GM18520 (cell line): ENCODE measurements around the gene BRD9.
"Not testable (repeated sequence)": the region's sequence is repeated elsewhere in the genome, so short reads cannot be mapped to it uniquely, and the experiment has no call there.

ENCODE experiments used
- ATAC-seq: cut with Tn5 transposase; IDR thresholded peaks from one replicate; pipeline ENCODE4 v1.9.1; 2021; ENCODE audit not compliant: unreplicated experiment

BRD9 gene

DNA sequence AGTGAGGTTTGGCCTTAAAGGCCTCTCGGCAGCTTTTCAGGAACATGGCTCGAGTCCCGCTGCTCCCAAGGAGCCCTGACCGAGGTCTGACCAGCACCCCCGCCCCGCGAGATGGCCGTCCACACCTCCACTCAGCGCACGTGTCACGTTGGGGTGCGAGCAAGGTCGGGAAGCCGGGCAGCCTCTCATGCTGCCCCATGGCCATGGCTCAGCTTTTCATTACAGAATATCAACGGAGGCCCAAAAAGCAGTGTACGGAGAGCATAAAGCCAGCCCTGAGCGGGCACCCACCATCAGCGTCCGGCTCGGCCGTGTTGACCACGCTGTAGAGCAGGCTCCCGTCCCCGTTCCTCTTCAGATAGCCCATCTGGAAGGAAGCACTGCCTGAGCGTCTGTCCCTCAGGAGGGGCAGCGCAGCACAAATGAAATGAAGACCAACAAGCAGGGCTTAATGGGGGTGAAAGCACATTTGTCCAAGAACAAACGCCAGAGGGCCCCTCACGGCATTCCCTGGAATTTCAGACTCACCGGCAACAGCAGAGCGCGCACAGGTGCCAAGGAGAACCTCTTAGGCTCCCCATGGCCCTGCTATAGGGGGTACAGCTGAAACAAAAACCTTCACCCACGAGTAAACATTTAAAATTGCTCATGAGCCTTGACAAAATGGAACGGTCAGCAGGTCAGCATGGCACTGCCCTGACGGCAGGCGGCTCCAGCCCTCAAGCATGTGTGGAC lies 11.6 kb downstream of the BRD9 start:
- no peak for ATAC-seq

DNA sequence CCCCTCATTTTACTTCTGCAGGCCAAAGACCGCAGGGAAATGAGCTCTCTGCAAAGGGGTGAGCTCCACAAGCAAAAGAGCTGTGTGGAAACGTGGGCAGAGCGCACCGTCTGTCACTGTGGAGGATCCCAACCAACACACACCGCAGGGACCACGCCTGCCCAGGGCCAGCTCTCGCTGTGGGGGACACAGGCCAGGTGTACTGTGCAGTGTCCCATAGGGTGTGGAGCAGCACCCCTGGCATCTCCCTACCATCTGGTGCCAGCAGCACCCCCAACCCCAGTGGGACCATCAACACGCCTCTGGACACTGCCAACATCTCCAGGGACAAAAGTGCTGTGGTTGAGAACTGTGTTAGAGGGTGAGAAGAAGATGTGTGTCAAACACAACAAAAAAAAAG lies 13.9 kb downstream of the BRD9 start:
- not testable (repeated sequence) for ATAC-seq

DNA sequence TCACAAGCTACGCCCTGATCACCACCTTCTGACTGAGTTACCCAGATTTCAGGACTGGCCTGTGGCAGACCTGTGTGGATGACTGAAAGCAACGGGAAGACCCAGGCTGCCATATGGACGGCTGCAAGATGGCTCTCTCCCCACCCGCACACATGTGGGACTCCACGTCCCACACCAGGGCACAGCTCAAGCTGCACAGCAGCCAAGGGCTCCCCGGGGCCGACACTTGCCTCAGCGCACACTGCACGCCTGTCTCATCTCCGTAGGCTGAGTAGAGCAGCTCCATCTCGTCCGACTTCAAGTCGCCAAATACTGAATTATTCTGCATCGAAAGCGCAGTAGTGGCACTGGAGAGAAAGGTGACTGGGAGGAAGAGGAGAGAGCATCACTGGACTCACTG lies 14.5 kb downstream of the BRD9 start:
- no peak for ATAC-seq

DNA sequence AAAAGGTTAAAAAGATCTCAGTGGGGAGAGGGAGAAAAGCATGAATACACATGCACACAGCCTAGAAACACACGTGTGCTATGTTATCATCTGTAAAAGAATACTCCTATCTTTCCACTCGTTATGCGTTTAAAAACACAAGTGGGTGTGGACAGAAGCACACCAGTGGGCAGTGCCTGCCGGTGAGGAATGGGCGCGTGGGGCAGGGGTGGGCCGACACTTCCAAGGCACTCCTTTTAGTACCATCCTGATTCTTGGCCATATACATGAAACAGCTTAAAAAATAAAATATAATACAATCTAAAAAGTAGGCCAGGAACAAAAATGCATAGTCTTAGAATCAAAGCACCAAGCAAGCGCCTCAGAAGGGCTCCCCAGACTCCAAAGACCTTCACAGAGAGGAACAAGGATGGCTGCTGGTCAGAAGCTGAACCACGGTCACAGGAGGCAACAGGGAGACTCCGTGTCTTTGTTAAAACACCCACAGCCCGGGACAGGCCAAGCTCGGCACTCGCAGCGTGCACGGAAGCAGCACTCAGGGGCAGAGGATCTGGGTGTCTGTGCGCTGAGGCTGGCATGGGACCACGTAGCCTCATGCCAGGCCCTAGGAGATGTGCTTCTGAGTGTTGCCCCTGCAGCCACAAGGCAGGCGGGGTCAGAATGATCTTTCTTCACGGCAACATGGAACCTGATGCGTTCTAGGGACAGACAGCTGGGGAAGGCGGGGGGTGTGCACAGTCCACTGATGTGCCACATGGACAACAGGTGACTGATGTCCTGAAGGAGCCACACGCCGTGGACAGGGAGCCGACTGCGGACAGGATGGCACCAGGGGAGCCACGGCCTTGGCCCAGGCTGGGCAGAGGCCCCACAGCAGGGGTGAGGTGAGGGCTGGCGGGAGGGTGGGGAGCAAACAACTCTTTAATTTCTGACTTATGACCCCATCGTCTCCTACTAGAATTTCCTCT lies 15.9 kb downstream of the BRD9 start:
- ATAC-seq, result no peak

DNA sequence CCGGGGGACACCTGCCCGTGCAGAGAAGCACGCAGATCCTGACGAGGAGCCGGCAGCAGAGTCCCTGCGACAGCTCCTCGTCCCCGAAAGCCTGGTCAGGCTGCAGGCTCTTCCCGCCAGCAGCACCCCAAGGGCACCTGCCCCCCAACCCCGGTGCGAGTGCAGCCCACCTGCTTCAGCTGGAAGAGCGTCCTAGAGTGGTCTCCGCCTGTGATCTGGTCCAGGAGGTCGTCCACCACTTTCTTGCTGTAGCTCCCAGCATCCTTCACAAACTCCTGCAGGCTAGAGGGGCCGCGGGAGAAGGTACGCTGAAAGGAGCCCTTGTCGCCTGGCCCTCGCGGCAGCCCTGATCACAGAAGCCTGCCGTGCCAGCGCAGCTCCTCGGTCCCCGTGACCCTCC lies 16.7 kb downstream of the BRD9 start:
- no peak for ATAC-seq

DNA sequence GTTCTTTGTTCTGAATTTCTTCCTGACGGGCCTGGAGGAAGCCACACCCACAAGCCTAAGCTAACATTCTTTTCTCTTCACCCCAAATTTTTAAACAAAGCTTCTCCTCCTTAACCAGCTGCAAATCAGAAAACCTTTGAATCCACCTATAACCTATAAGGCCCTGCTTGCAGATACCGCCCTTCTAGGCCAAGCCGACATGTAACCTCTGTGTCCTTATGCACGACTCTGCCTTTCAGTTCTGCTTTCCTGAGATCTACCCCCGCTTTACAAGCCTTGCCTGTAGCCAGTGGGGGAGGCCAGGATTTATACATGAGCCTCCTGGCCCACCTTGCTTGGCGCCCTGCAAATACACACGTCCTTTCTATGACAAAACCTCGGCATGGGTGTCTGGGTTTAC lies 19.3 kb downstream of the BRD9 start:
- no peak for ATAC-seq

DNA sequence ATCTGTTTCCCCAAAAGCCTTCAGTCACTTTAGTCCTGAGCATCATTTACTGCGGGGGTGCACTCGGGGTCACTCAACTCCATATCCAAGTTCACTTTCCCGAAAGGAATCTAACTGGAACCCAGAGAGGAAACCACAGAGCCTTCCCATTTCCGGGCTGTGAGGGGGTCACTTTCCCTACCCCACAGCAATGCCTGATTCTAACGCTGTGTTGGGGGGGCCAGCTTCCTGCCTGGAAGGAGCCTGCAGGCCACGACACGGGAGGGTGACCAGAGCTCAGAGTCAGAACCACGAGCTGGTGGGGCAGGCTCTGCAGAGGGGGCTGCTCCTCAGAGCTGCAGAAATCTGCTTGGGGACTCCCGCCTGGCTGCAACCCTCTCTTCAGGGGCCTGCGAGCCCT lies 20.3 kb downstream of the BRD9 start:
- no peak for ATAC-seq

DNA sequence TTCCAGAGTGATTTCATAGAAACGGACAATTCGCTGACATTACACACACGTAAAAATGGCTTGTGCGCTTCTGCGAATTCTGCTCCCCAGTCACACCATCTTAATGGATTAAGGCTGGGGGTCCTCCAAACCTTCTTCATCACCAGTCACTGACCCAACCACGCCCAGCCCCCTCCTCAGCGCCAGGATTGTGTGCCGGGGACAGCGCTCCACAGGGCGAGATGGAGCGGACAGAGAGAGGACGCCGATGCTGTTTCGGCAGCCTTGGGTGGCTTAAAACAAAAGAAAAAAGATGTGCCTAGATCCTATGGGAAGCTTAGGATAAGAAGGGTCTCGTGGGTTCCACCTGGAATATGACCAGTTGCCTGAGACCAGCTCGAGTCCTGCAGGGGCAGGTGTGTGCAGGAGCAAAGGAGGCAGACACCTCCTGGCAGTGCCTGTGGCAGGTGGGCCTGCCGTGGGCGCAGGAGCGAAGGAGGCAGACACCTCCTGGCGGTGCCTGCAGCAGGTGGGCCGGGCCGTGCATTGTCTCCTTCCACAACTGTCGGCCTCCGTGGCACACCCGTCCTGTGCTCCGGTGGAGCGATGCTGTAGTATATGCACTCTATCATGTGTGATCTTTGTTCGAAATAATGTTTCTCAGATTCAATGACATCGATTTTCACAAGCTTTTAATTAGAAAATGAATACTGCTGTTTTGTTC lies 20.9 kb downstream of the BRD9 start:
- ATAC-seq, result no peak

DNA sequence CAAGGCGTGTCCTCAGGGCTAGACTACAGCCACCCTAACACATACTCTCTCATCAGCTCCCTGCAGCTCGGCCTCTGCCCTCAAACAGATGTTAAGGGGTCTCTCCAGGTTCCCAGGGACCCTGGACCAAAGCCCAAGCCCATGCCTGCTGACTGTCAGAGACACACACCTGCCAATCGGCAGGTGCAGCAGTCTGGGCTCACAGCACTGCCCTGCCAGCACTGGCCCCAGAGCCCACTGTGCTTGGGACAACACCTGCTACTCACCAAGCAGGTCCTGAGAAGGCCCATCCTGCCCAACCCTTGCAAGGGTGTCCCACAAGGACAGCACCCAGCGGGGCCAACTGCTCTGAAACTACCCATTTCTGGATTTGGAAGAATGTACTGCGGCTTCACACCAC lies 21.6 kb downstream of the BRD9 start:
- no peak for ATAC-seq

DNA sequence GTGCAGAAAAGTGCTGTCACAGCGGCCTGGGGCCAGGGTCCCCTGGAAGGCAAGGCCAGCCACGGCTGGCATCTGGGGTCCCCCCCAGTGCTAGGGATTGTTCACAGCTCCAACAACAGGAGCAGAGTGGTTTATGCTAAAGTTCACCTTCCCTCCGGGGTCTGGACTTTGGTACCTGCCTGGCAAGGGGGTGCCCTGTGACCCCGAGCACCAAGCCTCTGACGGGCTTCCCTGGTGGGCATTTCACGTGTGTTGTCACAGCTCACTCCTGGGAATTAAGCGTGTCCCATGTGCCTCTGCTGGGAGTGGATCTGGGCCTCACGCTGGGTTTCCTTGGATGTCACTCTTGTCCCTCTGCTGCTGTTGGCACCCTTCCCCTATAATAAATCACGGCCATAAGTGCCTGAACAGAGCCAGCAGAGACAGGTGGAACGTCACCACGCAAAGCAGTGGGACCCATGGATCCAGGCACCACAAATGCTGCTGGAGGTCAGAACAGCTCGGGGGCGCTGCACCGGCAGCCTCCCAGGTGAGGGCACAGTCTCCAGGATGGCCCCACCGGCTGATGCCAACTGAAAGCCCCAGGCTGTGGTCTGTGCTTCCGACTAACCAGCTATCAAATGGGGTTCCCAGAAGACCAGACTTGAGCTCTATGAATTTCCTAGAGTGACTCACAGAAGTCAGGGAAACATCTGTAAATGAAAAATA lies 24.0 kb downstream of the BRD9 start:
- ATAC-seq, result no peak

DNA sequence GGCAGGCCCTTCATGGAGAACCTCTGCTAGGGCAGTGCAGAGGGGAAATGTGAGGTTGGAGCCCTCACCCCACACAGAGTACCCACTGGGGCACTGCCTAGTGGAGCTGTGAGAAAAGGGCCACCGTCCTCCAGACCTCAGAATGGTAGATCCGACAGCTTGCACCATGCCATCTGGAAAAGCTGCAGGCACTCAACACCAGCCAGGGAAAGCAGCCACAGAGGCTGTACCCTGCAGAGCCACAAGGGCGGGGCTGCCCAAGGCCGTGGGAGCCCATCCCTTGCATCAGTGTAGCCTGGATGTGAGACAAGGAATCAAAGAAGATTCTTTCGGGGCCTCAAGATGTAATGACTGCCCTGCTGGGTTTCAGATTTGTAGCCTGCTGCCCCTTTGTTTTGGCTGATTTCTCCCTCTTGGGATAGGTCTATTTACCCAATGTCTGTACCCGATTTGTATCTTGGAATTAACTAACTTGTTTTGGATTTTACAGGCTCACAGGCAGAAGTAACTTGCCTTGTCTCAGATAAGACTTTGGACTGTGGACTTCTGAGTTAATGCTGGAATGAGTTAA lies 25.2 kb downstream of the BRD9 start:
- ATAC-seq, result no peak

DNA sequence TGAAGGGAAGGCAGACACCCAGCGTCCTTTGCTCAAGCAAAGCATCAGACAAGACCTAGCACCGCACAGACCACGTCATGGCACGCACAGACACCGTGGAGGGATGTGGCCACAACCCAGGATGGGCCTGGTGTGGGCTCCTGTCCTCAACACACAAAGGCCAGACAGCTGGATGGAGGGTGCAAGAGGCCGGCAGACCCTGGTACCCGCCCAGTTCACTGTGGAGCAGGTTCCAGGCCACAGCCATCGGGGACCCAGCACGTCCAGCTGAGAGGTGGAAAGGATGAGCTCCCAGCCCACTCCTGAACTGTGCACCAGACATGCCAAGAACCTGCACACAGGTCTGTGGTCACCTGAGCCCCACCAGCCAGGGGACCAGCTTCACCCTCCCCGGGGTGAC lies 26.8 kb downstream of the BRD9 start:
- no peak for ATAC-seq

DNA sequence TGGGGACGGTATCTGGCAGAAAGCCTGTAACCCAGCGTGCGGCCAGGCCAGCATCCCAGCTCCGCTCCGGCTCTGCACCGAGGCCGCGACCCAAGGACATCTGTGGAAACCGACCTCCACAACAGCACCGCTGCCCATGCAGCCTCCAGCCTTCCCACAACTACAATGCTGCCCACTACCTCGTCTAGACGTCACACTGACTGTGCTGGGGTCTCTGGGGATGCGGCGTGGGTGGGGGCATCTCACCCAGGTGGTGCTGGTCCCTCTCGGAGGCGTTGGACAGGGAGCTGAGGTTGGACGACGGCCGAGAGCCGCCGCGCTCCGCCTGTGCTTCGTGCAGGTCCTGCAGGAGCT lies 27.5 kb downstream of the BRD9 start:
- no peak for ATAC-seq

DNA sequence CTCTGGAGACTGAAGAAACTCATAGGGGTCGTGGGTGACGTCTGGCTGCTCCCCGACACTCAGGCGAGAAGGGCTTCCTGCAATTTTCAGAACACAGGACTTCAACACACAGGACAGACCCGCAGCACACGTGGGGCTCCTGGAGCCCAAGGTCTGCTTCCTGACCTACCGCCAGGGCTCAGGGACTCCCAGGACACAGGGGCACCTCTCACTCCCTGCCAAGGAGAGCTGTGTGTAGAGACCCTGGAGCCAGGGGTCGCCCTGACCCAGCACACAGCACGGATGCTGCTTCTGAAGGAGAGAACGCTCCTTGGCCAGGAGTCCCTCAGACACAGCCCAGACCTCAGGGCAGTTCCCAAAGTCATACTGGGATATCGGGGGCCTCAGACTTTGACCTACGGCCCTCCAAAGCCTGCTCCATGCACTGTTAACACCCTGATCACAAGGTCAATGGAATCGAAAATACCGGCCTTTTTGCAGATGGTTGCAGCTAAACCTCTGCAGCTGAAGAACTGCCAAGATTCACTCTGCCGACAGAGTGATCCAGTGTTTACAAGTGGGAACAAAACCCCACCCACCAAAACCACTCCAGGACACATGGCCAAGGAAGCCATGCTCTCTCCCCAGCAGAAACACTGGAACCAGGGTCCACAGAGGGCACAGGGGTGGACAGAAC lies 28.0 kb downstream of the BRD9 start:
- ATAC-seq, result no peak

DNA sequence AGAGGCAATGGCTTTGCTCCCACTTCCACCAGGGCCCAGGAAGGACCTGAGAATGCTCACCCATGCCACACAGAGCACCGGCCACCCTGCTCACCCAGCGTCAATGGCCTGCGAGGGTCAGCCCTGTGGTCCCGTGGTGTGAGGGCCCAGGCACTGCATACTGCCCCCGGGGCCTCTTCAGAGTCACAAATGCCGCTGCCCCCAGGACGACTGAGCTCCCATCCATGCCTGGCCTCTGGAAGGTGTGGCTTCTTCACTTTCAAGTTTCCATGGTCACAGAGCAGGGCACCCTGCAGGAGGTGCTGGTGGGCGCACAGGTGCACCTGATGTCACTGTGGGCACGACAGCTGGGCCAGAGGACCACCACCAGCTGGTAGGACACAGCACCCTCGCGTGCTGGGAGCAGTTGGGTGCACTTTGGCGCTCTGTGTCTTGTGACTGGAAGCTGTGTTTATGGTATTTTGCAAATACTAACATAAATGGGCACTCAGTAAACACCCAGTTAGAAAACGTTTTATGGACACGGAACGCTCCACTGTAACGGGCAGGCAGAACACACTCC lies 29.3 kb downstream of the BRD9 start:
- ATAC-seq, result no peak

DNA sequence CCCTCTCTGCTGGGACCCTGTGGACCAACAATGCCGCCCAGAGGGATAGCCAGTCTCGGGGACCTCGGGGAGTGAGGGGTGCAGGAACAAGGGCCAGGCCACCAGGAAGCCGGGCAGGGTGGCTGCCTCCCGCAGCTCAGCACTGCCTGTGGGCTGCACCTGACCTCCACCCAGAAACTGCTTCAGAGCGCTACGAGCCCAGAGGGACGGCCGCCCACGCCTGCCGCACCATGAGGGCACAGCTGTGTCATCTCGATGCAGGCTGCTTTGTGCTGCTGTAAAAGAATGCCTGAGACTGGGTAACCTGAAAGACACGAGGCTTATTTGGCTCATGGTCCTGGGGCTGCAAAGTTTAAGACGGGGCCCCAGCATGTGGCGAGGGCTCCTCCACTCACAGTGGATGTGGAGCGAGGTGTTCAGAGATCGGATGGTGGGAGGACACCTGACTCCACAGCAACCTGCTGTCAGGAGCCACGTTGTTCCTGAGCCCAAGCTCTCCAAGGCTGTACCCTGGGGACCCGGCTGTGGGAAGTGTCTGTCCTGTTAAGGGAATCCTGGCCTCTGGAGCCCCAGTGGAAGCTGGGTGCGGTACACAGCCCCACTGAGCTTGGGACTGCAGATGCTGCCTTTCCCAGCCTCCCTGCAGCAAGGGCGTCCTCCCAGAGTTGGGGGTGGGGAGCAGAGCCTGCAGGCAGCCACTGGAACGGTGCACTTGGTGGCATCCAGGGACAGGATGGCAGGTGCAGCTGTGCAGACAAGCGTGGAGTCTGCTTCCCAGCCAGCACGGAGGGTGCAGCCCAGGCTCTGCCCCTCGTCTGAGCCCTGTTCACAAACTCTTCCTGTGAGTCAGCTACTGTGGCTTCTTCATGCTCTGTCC lies 30.0 kb downstream of the BRD9 start:
- ATAC-seq, result no peak

DNA sequence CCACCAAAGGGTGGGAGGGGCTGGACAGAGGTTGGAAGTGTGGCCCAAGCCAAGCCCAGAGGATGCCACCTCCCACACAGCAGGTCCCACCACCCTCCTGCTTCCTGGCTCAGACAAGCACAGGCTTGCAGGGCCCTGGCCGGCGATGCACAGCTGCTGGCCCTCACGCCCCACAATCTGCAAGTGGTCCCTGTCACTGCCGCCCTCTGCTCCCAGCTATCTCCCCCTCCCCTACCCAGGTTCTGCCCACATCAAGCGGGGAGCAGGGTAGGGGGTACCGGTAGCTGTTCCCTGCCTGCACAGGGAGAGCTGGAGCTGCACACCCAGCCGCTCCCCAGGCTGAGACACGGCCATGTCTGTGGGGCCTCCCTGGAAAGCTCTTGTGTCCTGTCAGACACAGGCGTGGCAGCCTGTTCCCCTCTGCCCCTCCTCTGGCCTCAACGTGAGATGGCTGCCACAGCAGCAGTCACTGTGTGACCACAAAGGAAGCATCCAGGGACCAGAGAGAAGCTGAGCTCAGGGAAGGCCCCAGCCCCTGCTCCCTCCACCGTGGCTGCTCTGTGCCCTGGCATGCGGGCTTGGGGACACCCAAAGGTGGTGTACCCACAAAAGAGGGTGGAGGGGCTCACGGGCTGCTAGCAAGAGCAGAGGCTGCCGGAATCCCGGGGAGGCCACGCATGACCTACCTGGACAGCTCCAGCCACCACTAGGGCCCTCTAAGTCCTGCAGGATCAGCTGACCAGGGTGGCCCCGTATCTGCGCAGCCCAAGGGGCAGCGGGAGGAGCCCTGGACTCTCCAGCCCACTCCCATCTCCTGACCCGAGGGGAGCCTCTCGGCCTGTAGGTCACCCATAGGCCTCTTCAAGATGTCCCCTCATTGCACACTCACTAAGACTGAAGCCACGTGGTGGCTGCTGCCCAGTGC lies 30.9 kb downstream of the BRD9 start:
- ATAC-seq, result no peak
